Urinary bladder (tissue), 4 donors: Measurements from ENCODE around the gene RASL10B. TPM values are rescaled to one million over a fixed set of nuclear protein-coding genes. Genes with fewer than 3 reads are reported as not detected.

ENCODE experiments used
- DNase-seq: peaks from one replicate; pipeline ENCODE4 v3.0.0-alpha.2; 2015; ENCODE audit errors: extremely low spot score
- H3K27ac ChIP-seq: one replicate; pipeline ENCODE4 v1.5.1; 2013; ENCODE audit warnings: low read depth, mild to moderate bottlenecking, moderate library complexity
- H3K36me3 ChIP-seq: one replicate; pipeline ENCODE4 v1.6.1; 2013; ENCODE audit warnings: mild to moderate bottlenecking, moderate library complexity; ENCODE audit not compliant: insufficient read depth
- H3K4me1 ChIP-seq: one replicate; pipeline ENCODE4 v1.6.1; 2013; ENCODE audit warnings: mild to moderate bottlenecking, moderate library complexity; ENCODE audit not compliant: insufficient read depth
- H3K4me3 ChIP-seq: one replicate; pipeline ENCODE4 v1.5.1; 2013; ENCODE audit warnings: low read depth, low read length
- WGBS: extraction: QIAGEN DNeasy Blood & Tissue Kit; methylation state at CpG from one replicate; pipeline ENCODE4 v1.1.7; 2013; 5-methylcytosine and 5-hydroxymethylcytosine counted together
- polyA plus RNA-seq: library from polyadenylated mRNA; stranded (reverse); fragments of 200-250 nt; gene quantifications from one replicate; pipeline ENCODE4 v1.2.3, GENCODE V29; 2013
- total RNA-seq: library from RNA; depleted of rRNA; stranded (reverse); fragments of >200 nt; gene quantifications from one replicate; pipeline ENCODE4 v1.2.3, GENCODE V29; 2014
- donor health status: healthy with polysubstance abuse.
- donor health status: healthy.

RASL10B gene
- total and polyA plus RNA-seq, 2 donors, result 0.69 to 3.0 TPM

DNA sequence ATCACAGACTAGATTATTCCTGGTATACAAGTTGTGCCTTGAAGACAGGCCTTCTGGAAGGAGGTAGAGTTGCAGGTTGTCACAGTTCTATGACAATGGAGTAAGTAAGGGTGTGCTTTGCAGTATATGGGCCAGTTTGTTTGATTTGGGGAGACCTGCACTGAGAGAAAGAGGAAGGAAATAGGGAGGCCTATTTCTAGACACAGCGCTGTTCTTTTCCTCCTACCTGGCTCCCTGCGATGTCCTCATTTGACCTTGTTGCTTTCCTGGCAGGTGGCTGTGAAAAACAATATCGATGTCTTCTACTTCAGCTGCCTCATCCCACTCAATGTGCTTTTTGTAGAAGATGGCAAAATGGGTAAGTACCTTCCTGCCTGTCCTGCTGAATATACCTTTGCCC, 22.5 kb upstream of the RASL10B start:
- H3K4me1 ChIP-seq, result no peaks in the 10 kb centered on the region
- no peak overlapping the region for H3K4me3 ChIP-seq
- H3K27ac ChIP-seq, result no peak overlapping the region
- peaks cover 5% of the 10 kb centered on the region for H3K36me3 ChIP-seq
- WGBS, result 81% methylated on average over 3 of the region's 3 CpGs
- DNase-seq, result no peak

- no peaks in the 10 kb centered on the region for H3K4me1 ChIP-seq
- H3K4me3 ChIP-seq, result no peak overlapping the region
- WGBS, result 87% methylated on average over 3 of the region's 3 CpGs
- peaks cover 5% of the 10 kb centered on the region for H3K36me3 ChIP-seq
- H3K27ac ChIP-seq, result no peak overlapping the region
- no peak for DNase-seq
Measured at GRCh38 chr17:35709874-35710273, 21.6 kb upstream of the RASL10B start.

DNA sequence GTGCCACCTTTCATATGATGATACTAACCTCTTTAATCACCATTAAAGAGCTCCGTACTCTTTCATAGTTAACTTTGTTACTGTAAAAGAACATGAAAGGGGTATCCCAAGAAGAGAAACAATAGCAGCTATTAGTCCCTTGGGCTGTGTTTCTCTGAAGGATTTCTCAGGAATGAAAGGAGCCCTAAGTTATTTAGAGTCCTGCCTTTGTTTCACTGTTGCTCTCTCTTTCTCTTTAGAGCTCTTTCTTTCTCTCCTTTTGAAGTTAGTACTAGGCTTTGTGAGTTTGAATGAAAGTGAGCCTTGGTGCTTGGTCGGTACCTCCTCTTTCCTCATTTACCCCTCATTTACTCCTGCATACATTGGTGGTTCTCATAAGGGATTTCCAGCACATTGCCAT, 20.5 kb upstream of the RASL10B start:
- DNase-seq, result no peak
- H3K4me3 ChIP-seq, result no peak overlapping the region
- H3K4me1 ChIP-seq, result no peaks in the 10 kb centered on the region
- no peak overlapping the region for H3K27ac ChIP-seq
- 93% methylated on average over 2 of the region's 2 CpGs for WGBS
- peaks cover 5% of the 10 kb centered on the region for H3K36me3 ChIP-seq

DNA sequence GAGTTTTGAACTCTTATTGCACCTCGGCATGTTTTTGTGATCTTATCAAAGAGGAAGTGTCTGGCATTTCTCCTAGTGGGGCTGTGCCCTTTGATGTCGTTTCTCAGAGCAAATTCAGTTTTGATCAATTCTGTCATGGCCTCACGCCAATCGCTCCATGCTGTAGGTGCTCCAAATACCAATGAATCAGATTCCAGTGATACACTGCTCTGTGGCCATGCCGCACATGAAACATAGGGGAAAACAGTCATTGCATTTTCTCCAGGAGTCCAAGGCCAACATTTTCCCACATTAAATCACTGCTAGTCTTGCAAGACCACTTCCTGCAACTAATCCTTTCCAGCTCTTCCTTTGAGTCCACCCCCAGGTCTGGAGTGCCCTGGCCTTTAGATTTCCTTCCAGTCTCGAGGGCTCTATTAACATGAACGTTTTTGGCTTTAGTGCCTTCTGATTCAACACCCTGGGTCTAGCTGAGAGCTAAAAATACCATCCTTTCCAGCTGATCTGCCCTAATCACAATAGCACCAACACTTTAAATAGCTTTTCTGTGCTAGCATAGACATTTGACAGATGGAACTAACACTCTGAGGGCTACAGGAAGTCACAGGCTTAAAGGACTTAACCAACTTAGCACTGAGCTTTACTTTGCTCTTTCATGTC, 18.2 kb upstream of the RASL10B start:
- WGBS, result 35% methylated on average over 7 of the region's 7 CpGs
- no peak overlapping the region for H3K27ac ChIP-seq
- H3K36me3 ChIP-seq, result peaks cover 5% of the 10 kb centered on the region
- H3K4me3 ChIP-seq, result no peak overlapping the region
- H3K4me1 ChIP-seq, result no peaks in the 10 kb centered on the region
- DNase-seq, result no peak

- peaks cover 4% of the 10 kb centered on the region for H3K36me3 ChIP-seq
Measured at GRCh38 chr17:35714988-35715387, 16.5 kb upstream of the RASL10B start.

DNA sequence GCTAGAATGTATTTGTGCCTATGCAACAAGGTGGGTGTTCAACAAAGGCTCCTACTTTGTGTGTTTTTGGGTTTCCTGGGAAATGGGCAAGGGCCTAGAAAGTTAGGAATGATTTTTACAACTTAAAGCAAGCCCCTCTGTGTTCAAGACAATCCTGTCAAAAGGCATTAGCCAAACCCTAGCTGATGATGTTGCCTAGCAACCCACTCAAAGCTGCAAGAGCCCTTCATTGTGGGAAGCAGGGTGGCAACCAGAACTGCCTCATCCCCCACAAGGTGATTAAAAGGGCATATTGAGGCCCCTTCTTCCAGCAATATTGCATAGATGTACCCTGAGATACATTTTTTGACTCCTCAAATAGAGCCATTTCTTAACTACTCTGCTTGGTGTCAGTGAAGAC, 16.0 kb upstream of the RASL10B start:
- Histone ChIP-seq H3K27ac (no peak overlapping the region), H3K4me1 (no peaks in the 10 kb centered on the region), H3K36me3 (peaks cover 2% of the 10 kb centered on the region), H3K4me3 (no peak overlapping the region)
- no peak for DNase-seq

More at GRCh38 chr17:35714988-35715387, 16.5 kb upstream of the RASL10B start:
- 72% methylated on average over 2 of the region's 2 CpGs for WGBS
- Histone ChIP-seq H3K27ac (no peak overlapping the region), H3K4me1 (no peaks in the 10 kb centered on the region), H3K4me3 (no peak overlapping the region)
- DNase-seq, result no peak

- Histone ChIP-seq H3K36me3 (peaks cover 2% of the 10 kb centered on the region), H3K4me3 (no peak overlapping the region), H3K4me1 (no peaks in the 10 kb centered on the region), H3K27ac (no peak overlapping the region)
- 84% methylated on average over 3 of the region's 3 CpGs for WGBS
- DNase-seq, result no peak
Measured at GRCh38 chr17:35716173-35716572, 15.3 kb upstream of the RASL10B start.

DNA sequence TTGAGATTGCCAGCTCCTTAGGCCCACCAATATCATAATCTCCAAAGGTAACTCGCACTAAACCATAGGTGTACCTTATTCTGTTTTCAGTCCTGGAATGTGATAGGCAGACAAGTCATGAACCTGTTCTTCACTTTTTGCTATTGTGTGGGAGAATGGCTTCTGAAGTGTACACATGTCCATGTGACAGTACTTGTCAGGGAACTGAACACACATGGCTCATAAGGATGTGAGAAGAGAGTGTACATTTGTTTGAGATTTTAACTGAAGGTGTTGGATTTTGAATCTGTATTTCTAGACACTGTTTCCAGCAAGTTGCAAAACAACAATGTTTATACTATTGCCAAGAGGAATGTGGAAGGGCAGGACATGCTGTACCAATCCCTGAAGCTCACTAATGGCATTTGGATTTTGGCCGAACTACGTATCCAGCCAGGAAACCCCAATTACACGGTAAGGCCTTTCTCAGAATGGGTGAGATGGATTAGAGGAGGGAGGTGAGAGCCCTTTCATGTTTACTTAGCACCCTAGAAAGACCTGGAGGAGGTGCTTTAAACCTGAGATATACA, 14.5 kb upstream of the RASL10B start:
- DNase-seq, result no peak
- no peak overlapping the region for H3K4me3 ChIP-seq
- H3K27ac ChIP-seq, result no peak overlapping the region
- peaks cover 2% of the 10 kb centered on the region for H3K36me3 ChIP-seq
- WGBS, result 61% methylated on average over 4 of the region's 4 CpGs
- no peaks in the 10 kb centered on the region for H3K4me1 ChIP-seq

GRCh38 chr17:35717475-35717874, 14.0 kb upstream of the RASL10B start:
- WGBS, result 48% methylated on average over 2 of the region's 2 CpGs
- peaks cover 2% of the 10 kb centered on the region for H3K36me3 ChIP-seq

GRCh38 chr17:35723735-35724134, 7.7 kb upstream of the RASL10B start:
- no peak overlapping the region for H3K4me3 ChIP-seq
- H3K36me3 ChIP-seq, result peaks cover 3% of the 10 kb centered on the region
- H3K4me1 ChIP-seq, result no peaks in the 10 kb centered on the region
- H3K27ac ChIP-seq, result no peak overlapping the region
- WGBS, result 98% methylated on average over 2 of the region's 2 CpGs
- no peak for DNase-seq

More at GRCh38 chr17:35717475-35717874, 14.0 kb upstream of the RASL10B start:
- Histone ChIP-seq H3K4me1 (no peaks in the 10 kb centered on the region), H3K27ac (no peak overlapping the region), H3K4me3 (no peak overlapping the region)
- no peak for DNase-seq

GRCh38 chr17:35725058-35725457, 6.4 kb upstream of the RASL10B start:
- Histone ChIP-seq H3K4me3 (no peak overlapping the region), H3K4me1 (no peaks in the 10 kb centered on the region), H3K27ac (no peak overlapping the region), H3K36me3 (peaks cover 3% of the 10 kb centered on the region)
- no peak for DNase-seq
- 89% methylated on average over 4 of the region's 4 CpGs for WGBS

DNA sequence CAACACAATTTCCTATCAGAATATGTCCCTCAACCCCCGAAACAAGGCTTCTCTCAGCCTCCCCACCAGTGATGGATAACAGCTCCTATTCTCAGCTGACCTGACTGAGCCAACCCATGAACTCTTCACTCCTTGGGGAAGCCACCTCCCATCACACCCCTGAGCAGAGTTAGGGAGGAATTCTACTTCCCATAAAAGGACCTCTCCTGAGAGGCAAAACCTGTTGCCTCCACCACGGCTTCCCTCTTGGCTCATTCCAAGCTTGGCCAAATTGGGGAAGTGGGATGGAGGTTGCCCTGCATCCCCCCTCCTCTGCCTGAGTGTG, 5.7 kb upstream of the RASL10B start:
- no peak for DNase-seq
- Histone ChIP-seq H3K4me1 (no peaks in the 10 kb centered on the region), H3K36me3 (peaks cover 3% of the 10 kb centered on the region), H3K27ac (no peak overlapping the region), H3K4me3 (no peak overlapping the region)
- WGBS, result 60% methylated on average over 2 of the region's 2 CpGs

GRCh38 chr17:35726127-35726952, 5.1 kb upstream of the RASL10B start:
- 33% methylated on average over 6 of the region's 6 CpGs for WGBS
- Histone ChIP-seq H3K4me1 (no peaks in the 10 kb centered on the region), H3K4me3 (no peak overlapping the region), H3K27ac (no peak overlapping the region), H3K36me3 (peaks cover 3% of the 10 kb centered on the region)
- DNase-seq, result no peak

GRCh38 chr17:35726953-35727460, 4.4 kb upstream of the RASL10B start:
- Histone ChIP-seq H3K36me3 (peaks cover 3% of the 10 kb centered on the region), H3K4me1 (no peaks in the 10 kb centered on the region), H3K4me3 (no peak overlapping the region), H3K27ac (no peak overlapping the region)
- DNase-seq, result no peak
- WGBS, result 57% methylated on average over 5 of the region's 5 CpGs
